Skin epidermis (tissue), 12 donors: Measurements from ENCODE around the gene LRP1.

Experiments
- H3K27ac ChIP-seq, 21 experiments: fragments of 200-600 bp; sonication (generic) in 11 of 21; one replicate each; pipeline ENCODE4 v1.5.0; 2020; ENCODE audit warnings: mild to moderate bottlenecking in 3 of 21, inconsistent platforms in 2 of 21, moderate library complexity in 2 of 21
- H3K4me3 ChIP-seq, 7 experiments: fragments of 200-600 bp; sonication (generic) in 2 of 7; one replicate each; pipeline ENCODE4 v1.5.0; 2020; ENCODE audit warnings: inconsistent platforms in 2 of 7, mild to moderate bottlenecking in 2 of 7, moderate library complexity in 1 of 7

LRP1 gene

GRCh38 chr12:57222286-57223190 is 94.3 kb downstream of the LRP1 start:
- Histone ChIP-seq H3K4me3 (no peak overlapping the region), H3K27ac (no peak overlapping the region)

DNA sequence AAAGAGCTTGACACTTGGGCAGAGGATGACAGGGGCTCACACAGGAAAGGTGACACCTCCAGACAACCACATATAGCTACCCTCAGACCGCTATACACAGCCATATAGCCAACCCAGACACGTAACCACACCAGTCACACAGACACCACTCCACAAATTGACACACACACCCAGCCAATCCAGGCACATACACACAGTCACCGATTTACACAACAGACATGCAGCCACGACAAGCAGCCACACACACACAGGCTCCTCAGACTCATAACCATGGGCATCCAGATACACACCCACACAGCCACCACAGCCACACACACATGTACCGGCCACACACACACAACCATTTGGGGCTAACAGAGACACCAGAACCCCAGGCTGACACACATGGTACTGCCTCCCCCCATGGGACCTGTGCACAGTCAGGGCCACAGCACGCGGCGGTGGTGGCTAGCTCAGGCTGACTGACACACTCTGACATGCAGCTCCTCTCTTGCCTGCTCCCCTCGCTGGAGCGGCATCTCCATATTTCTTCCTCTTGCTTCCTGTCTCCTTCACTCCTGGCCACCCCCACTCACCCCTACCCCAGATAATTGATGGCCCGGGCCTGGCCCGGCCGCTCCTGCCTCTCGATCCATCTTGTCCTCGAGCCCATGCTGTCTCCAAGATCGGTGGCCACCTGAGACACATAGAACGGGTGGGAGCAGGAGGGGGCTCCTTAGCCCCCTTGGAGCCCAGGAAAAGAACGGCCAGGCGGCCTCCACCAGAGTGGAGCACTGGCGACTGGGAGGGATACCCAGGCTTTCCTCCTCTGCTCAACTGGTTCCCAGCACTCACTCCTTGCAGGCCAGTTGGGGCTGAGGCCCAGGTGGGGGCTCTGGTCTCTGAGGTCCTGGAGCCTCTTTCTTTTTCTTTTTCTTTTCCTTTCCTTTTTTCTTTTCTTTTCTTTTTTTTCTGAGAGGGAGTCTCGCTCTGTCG is 95.2 kb downstream of the LRP1 start:
- Histone ChIP-seq H3K4me3 (no peak overlapping the region), H3K27ac (no peak overlapping the region)

- no peak overlapping the region for H3K4me3 ChIP-seq
- H3K27ac ChIP-seq, result no peak overlapping the region
Measured at GRCh38 chr12:57224278-57224972, 96.1 kb downstream of the LRP1 start.

DNA sequence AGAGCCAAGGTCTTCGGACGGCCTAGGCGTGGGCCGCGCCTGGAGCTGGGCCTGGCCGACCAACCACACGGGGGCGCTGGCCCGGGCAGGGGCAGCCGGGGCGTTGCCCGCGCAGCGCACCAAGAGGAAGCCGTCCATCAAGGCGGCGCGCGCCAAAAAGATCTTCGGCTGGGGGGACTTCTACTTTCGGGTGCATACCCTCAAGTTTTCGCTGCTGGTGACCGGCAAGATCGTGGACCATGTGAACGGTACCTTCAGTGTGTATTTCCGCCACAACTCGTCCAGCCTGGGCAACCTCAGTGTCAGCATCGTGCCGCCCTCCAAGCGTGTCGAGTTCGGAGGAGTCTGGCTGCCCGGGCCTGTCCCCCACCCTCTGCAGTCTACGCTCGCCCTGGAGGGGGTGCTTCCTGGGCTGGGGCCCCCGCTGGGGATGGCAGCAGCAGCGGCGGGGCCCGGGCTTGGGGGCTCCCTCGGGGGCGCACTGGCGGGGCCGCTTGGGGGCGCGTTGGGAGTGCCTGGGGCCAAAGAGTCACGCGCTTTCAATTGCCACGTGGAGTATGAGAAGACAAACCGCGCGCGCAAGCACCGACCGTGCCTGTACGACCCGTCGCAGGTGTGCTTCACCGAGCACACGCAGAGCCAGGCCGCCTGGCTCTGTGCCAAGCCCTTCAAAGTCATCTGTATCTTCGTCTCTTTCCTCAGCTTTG is 96.8 kb downstream of the LRP1 start:
- no peak overlapping the region for H3K27ac ChIP-seq
- no peak overlapping the region for H3K4me3 ChIP-seq

DNA sequence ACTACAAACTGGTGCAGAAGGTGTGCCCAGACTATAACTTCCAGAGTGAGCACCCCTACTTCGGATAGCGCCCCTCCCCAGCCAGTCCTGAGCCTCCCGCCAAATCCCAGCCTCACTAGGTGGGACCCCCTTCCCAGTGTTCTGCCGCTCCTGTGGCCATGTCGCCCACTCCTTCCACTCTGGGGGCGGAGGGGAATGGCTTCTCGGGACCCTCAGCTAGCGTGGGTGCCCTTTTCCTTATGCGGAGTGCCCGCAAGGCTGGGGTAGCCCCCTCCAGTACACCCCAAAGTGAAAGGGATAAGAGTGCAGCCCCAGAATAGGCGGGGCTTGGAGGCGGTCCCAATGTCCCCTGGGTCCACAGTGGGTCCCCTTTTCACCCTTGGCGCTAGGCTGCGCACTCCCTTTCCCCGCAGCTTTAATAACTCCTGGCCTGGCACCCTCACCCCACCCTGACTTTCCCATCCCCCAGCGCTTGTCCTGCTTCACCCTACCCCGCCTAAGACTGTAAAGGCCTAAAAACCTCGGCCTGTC is 97.5 kb downstream of the LRP1 start:
- Histone ChIP-seq H3K4me3 (no peak overlapping the region), H3K27ac (peak overlapping the region in 1 of 21 experiments; percentile 0)

DNA sequence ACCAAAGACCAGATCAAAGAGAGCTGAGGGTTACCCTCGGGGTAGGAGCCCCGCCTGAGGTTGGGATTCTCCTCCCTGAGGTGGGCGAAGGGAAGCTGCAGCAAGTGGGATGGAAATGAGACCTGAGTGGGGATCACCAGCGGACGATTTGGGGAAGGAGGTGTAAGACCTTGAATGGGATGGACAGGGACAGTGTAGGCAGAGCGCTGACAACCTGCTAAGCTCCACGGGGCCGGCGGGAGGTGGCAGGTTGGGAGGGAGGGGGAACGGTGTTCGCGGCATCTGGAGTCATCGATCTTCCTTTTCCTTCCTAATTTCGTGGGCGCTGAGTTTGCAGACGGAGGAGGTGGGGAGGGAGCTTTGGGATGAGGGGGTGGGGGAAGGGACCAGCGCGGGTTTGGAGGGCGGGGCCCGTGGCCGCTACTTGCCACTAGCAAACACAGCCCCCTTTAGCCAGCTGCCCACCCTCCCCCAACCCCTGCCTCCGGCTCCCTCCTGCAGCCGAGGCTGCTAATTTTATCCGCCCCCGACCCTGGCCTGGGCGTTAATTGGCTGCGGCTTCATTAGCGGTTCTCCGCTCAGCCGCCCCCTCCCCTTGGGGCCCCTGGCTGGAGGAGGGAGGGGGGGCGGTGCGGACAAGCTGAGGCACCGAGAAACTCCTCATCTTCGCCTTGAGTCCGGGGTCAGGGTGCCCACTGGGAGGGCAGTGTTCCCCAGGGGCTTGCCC is 98.5 kb downstream of the LRP1 start:
- no peak overlapping the region for H3K4me3 ChIP-seq
- peak overlapping the region in 1 of 21 experiments; percentile 28 for H3K27ac ChIP-seq

DNA sequence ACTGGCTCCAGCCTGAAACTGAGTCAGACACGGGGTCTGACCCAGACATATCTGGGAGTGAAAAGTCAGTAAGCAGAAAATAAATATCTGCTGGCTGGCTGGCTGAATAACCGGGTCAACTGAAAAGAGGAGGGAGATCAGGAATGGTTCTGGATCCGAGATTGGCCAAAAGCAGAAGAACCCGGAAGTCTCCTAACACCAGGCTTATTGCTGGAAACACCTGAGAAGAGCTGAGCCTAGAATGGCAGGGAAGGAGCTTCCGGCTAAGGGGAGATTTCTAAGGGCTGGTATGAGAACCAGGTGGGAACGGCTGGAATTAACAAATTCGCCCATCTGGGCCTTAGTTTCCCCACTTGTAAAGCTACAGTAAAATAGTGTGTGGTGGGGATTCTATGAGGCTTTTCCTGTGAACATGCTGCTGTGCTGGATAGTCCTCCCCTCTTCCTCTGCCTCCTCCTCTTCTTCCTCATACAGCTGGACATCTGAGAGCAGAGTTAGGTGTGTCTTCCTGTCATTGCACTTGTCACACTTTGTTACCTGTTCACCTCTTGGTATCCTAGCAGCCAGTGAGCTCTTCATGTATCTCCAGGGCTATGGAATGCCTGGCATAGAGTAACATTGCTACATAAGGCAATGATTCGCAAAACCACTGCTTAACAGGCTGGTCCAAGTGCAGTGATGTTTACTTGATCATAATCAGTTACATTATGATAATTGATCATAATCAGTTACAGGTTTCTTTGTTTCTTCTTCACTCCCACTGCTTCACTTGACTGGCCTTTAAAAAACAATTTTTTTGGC is 99.2 kb downstream of the LRP1 start:
- no peak overlapping the region for H3K4me3 ChIP-seq

GRCh38 chr12:57229046-57229633 is 100.9 kb downstream of the LRP1 start:
- peak overlapping the region; percentile 56 to 75 (median 63) for H3K4me3 ChIP-seq
- H3K27ac ChIP-seq, result peak overlapping the region in 15 of 21 experiments; percentile 15 to 92 (median 83)

More for the DNA sequence above, 99.2 kb downstream of the LRP1 start:
- H3K27ac ChIP-seq, result peak overlapping the region in 1 of 21 experiments; percentile 28

GRCh38 chr12:57229634-57230380 is 101.5 kb downstream of the LRP1 start, which contains the start of gene SHMT2:
Gene SHMT2 (plus strand): TSS chr12:57229711. CDS start chr12:57229779, 68 bp downstream.
- Histone ChIP-seq H3K27ac (peak within 1 kb of the TSS; percentile 25 to 92 (median 83)), H3K4me3 (peak within 1 kb of the TSS; percentile 56 to 75 (median 63))

GRCh38 chr12:57230381-57231155 is 102.3 kb downstream of the LRP1 start:
- H3K27ac ChIP-seq, result peak overlapping the region in 20 of 21 experiments; percentile 62 to 92 (median 84)
- H3K4me3 ChIP-seq, result peak overlapping the region; percentile 56 to 75 (median 63)

GRCh38 chr12:57231276-57232021 is 103.2 kb downstream of the LRP1 start:
- Histone ChIP-seq H3K27ac (peak overlapping the region in 2 of 21 experiments; percentile 6 to 85), H3K4me3 (peak overlapping the region in 1 of 7 experiments; percentile 75)

DNA sequence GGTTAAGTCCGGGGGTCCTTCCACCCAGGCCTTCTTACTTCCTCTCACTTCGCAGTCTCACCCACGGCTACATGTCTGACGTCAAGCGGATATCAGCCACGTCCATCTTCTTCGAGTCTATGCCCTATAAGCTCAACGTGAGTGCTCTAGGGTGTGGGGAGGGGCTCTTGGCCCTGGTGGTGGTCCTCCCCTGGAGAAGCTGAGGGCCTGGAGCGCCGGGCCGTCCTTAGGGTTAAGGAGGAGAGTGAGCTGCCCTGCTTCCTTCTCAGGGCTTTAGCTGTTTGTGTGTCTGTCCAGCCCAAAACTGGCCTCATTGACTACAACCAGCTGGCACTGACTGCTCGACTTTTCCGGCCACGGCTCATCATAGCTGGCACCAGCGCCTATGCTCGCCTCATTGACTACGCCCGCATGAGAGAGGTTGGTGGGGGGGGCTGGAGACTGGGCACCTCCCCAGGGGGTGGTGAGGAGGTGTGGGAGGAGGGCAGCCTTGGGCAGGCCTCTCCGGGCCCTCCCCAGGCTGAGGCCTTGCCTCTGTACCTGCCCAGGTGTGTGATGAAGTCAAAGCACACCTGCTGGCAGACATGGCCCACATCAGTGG is 104.0 kb downstream of the LRP1 start:
- Histone ChIP-seq H3K4me3 (no peak overlapping the region), H3K27ac (peak overlapping the region in 1 of 21 experiments; percentile 1)

DNA sequence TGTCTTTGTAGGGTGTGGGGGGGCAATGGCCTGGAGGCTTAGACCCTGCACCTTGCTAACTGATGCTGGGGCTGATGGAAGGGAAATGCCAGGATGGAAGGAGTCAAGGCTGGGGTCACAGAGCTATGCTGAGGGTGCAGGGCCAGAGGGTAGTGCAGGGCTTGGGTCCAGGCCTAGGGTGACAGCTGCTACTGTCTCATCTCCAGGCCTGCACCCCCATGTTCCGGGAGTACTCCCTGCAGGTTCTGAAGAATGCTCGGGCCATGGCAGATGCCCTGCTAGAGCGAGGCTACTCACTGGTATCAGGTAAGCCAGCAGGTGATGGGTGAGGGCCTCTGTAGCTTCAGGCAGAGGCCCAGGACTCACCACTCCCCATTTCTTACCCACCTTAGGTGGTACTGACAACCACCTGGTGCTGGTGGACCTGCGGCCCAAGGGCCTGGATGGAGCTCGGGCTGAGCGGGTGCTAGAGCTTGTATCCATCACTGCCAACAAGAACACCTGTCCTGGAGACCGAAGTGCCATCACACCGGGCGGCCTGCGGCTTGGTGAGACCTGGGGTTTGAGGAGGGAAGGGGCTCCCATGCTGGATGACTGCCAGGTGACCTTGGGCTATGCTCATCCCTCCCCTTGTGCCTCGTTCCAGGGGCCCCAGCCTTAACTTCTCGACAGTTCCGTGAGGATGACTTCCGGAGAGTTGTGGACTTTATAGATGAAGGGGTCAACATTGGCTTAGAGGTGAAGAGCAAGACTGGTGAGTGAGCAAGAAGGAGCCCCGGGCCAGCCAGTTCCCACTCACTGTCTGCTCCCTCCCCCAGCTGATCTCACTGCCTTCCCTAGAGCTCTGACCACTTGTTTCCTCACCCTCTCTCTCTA is 105.3 kb downstream of the LRP1 start:
- H3K4me3 ChIP-seq, result no peak overlapping the region
- H3K27ac ChIP-seq, result peak overlapping the region in 10 of 21 experiments; percentile 8 to 85 (median 64)
